Skin of body (tissue), 2 donors: Measurements from ENCODE around the gene C9orf153. TPM values are rescaled to one million over a fixed set of nuclear protein-coding genes. Genes with fewer than 3 reads are reported as not detected.
"Not testable (repeated sequence)": the region's sequence is repeated elsewhere in the genome, so short reads cannot be mapped to it uniquely, and the experiment has no call there.

ENCODE experiments used
- DNase-seq: peaks from one replicate; lab custom pipeline; 2025; lab: John Stamatoyannopoulos, UW
- total RNA-seq: library from RNA; depleted of rRNA; stranded (reverse); fragments of >200 nt; gene quantifications from one replicate; pipeline ENCODE4 v1.2.3, GENCODE V29; 2014

The C9orf153 gene
- 0.79 TPM for total RNA-seq

- DNase-seq = no peak
Observed at GRCh38 chr9:86259557-86259956, at the start of gene C9orf153. TSS of gene C9orf153 (minus strand) at chr9:86259657. CDS start at chr9:86229603, 30,054 bp downstream.

GRCh38 chr9:86308687-86309086 is 49.2 kb upstream of the C9orf153 start:
- DNase-seq = no peak

GRCh38 chr9:86304236-86304730 is 44.8 kb upstream of the C9orf153 start:
- DNase-seq = no peak

- DNase-seq = no peak
Observed at GRCh38 chr9:86303316-86303975, 44.0 kb upstream of the C9orf153 start.

GRCh38 chr9:86301686-86302085 is 42.2 kb upstream of the C9orf153 start:
- DNase-seq = no peak

GRCh38 chr9:86300701-86301100 is 41.2 kb upstream of the C9orf153 start:
- DNase-seq = no peak

- DNase-seq = no peak
Observed at GRCh38 chr9:86298873-86299272, 39.4 kb upstream of the C9orf153 start.

- not testable (repeated sequence) for DNase-seq
Observed at GRCh38 chr9:86290341-86290740, 30.9 kb upstream of the C9orf153 start.

- DNase-seq = no peak
Observed at GRCh38 chr9:86288499-86289198, 29.2 kb upstream of the C9orf153 start.

- no peak for DNase-seq
Observed at GRCh38 chr9:86287013-86287412, 27.6 kb upstream of the C9orf153 start.

GRCh38 chr9:86286278-86286677 is 26.8 kb upstream of the C9orf153 start:
- DNase-seq = no peak

GRCh38 chr9:86285261-86285660 is 25.8 kb upstream of the C9orf153 start:
- DNase-seq = no peak

- peak; percentile 44 for DNase-seq
Observed at GRCh38 chr9:86282979-86283535, 23.6 kb upstream of the C9orf153 start.

- peak; percentile 80 for DNase-seq
Observed at GRCh38 chr9:86282077-86282978, 22.9 kb upstream of the C9orf153 start, which contains the start of gene ISCA1. TSS of gene ISCA1 (minus strand) at chr9:86282538. CDS start at chr9:86282458, 80 bp downstream.

GRCh38 chr9:86281593-86282076 is 22.2 kb upstream of the C9orf153 start:
- peak; percentile 24 for DNase-seq

GRCh38 chr9:86280580-86280979 is 21.1 kb upstream of the C9orf153 start:
- DNase-seq = no peak

GRCh38 chr9:86279839-86280238 is 20.4 kb upstream of the C9orf153 start:
- DNase-seq = no peak

GRCh38 chr9:86277072-86277471 is 17.6 kb upstream of the C9orf153 start:
- DNase-seq = no peak

- DNase-seq = no peak
Observed at GRCh38 chr9:86275962-86276361, 16.5 kb upstream of the C9orf153 start.

GRCh38 chr9:86274821-86275643 is 15.6 kb upstream of the C9orf153 start:
- no peak for DNase-seq
